ENCODE results near the gene SRRM1.
"Not testable (repeated sequence)": the region's sequence is repeated elsewhere in the genome, so short reads cannot be mapped to it uniquely, and the experiment has no call there.

The SRRM1 gene

GRCh38 chr1:24717887-24718650, 75.0 kb downstream of the SRRM1 start:
- DNase-seq = no peak

GRCh38 chr1:24720152-24720551, 77.0 kb downstream of the SRRM1 start:
- DNase-seq = peak in 2 of 4 experiments; percentile 28 to 34

- no peak for DNase-seq
Observed at GRCh38 chr1:24721533-24721932, 78.4 kb downstream of the SRRM1 start.

GRCh38 chr1:24722073-24723035, 79.3 kb downstream of the SRRM1 start:
- not testable (repeated sequence) for DNase-seq

All from suppressor macrophage (primary cell).